Psoas muscle (tissue), 8 donors: ENCODE data around the gene TRMT2A. TPM values are rescaled to one million over a fixed set of nuclear protein-coding genes. Genes with fewer than 3 reads are reported as not detected.

Experiments
- ATAC-seq, 4 donors: fragments of 200-7000 bp; cut with Tn5 transposase; one replicate each; pipeline ENCODE4 v1.9.1; 2020; ENCODE audit warnings: moderate library complexity in 3 of 4, mild to moderate bottlenecking in 2 of 4
- DNase-seq, 2 donors: peaks; one replicate each; pipeline ENCODE4 v3.0.0-alpha.2; 2020
- H3K27ac ChIP-seq: fragments of 200-600 bp; one replicate; pipeline ENCODE4 v1.8.0; 2022
- H3K27me3 ChIP-seq, 3 donors: fragments of 200-600 bp in 1 of 3; one replicate each; pipeline versions ENCODE4 v1.6.1 to v1.8.0; 2013 to 2022; ENCODE audit warnings: low read length in 2 of 3, mild to moderate bottlenecking in 2 of 3, moderate library complexity in 1 of 3; ENCODE audit not compliant: insufficient read depth in 3 of 3
- H3K36me3 ChIP-seq, 2 donors: fragments of 200-600 bp in 1 of 2; one replicate each; pipeline versions ENCODE4 v1.6.1 to v1.8.0; 2013 to 2022; ENCODE audit warnings: low read depth in 1 of 2, mild to moderate bottlenecking in 1 of 2, moderate library complexity in 1 of 2; ENCODE audit not compliant: insufficient read depth in 1 of 2
- H3K4me1 ChIP-seq: fragments of 200-600 bp; one replicate; pipeline ENCODE4 v1.8.0; 2022
- H3K4me3 ChIP-seq: fragments of 200-600 bp; one replicate; pipeline ENCODE4 v1.8.0; 2022; ENCODE audit warnings: mild to moderate bottlenecking
- H3K9me3 ChIP-seq: fragments of 200-600 bp; one replicate; pipeline ENCODE4 v1.8.0; 2022
- CTCF ChIP-seq: fragments of 200-600 bp; IDR thresholded peaks from one replicate; pipeline ENCODE4 v1.8.0; 2022; ENCODE audit warnings: antibody characterized with exemption
- WGBS, 3 donors: extraction: QIAGEN DNeasy Blood & Tissue Kit; methylation state at CpG; one replicate each; pipeline versions ENCODE4 v1.1.6 to v1.1.7; 2013; 5-methylcytosine and 5-hydroxymethylcytosine counted together
- intact Hi-C, 2 donors: fragments of 100-400 bp; cut with DNase I; formaldehyde crosslinking; loops; one replicate each; pipeline versions ENCODE4 v1.11.0 to v1.14.2; 2022
- polyA plus RNA-seq, 3 donors: library from polyadenylated mRNA; stranded (reverse); fragments of 200-250 nt; gene quantifications; one replicate each; pipeline ENCODE4 v1.2.3, GENCODE V29; 2013
- total RNA-seq, 4 donors: library from RNA; stranded (reverse); fragmentation: NEBNext Ultra II Directional in 2 of 4; extraction: Animal tissue kit (Norgen Biotek cat#: 25700) in 2 of 4; gene quantifications; one replicate each; pipeline versions ENCODE4 v1.2.1 to v1.2.4, GENCODE V29; 2021 to 2023
- donor health status: healthy with polysubstance abuse.
- donor health status: DM: no; HTN: no; CAD: no; lungs with moderate emphysema.
- donor health status: Bipolar disorder and iron deficiency.
- donor health status: healthy.
- donor health status: DM: yes; HTN: yes; CAD: no.
- donor health status: DM: no; HTN: no; CAD: no.
- donor health status: DM: no; HTN: no; CAD: no.
- donor health status: DM: yes; HTN: yes; CAD: no.

Gene TRMT2A
- total and polyA plus RNA-seq, 7 donors, result 20.5 to 34.1 (median 26.7) TPM

- ATAC-seq (peak; percentile 94 to 98 (median 96)), DNase-seq (peak; percentile 66 to 92)
- TF ChIP-seq CTCF, result no peak
- Histone ChIP-seq H3K27me3 (no peaks in the 10 kb centered on the region), H3K4me3 (no peak overlapping the region), H3K36me3 (peaks cover 21 to 95% of the 10 kb centered on the region in 2 donors), H3K27ac (peak overlapping the region; percentile 70), H3K4me1 (peaks cover 7% of the 10 kb centered on the region), H3K9me3 (no peaks in the 10 kb centered on the region)
- 41 to 47% (median 43%) methylated on average over 13 of the region's 13 CpGs for WGBS, 3 donors
- intact Hi-C loops, result no loop called here
Observed at GRCh38 chr22:20093418-20094196, 23.4 kb downstream of the TRMT2A start.

DNA sequence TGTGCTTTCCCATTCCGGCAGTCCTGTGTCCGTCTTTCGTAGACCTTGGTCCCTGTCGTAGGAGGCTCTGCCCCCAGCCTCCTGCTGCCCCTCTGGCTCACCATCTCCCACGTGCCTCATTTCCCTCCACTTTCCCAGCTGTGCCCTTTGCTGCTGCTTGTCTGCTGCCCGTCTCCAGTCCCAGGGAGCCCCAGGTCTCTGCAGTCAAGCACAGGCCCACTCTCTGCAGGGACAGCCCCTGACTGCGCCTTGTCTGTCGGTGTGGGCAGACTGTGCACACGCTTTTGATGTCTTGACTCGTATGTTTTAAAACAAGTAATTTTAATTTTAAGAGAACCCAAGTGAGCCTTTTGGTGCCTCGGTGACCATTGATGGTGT lies 24.6 kb downstream of the TRMT2A start:
- no peak for DNase-seq
- peaks cover 19 to 95% of the 10 kb centered on the region in 2 donors for H3K36me3 ChIP-seq
- H3K4me1 ChIP-seq, result peaks cover 7% of the 10 kb centered on the region
- no peak overlapping the region for H3K27ac ChIP-seq
- no peak for ATAC-seq
- 90 to 96% (median 91%) methylated on average over 11 of the region's 11 CpGs for WGBS, 3 donors
- no peaks in the 10 kb centered on the region for H3K9me3 ChIP-seq
- H3K4me3 ChIP-seq, result no peak overlapping the region
- TF ChIP-seq CTCF, result no peak
- intact Hi-C loops, result no loop called here
- no peaks in the 10 kb centered on the region for H3K27me3 ChIP-seq

DNA sequence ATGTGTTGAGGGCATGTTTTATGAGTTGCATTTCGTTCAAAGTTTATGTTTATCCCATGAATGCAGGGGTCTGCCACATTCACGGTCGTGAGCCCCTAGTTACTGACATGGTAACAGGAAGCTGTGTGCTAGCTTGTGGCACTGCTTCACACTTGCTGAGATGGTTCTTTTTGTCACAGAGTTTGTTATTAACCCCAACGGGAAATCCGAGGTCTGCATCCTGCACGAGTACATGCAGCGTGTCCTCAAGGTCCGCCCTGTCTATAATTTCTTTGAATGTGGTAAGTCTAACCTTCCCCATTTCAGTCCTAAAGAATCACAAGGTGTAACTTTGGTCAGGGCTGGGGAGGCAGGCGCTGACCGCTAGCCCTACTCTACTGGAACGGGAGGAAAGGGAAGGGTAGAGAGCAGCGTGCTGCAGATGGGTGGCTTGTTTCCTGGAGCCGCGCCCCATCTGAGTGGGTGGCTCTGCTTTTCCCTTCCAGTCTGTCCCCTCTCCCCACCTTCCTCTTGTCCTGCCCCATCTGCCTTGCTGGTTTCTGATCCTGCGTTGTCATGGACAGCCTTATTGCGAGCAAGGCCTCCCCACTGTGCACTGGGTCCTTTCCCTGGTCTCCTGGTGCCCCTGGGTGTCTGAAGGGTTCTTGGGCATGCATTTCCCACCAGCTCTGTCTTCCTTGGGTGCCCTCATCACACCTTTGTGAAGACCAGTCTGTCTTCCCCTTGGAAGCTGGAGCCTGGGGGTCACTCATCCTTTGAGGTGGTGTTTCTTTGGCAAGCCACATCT lies 25.1 kb downstream of the TRMT2A start:
- no peak for ATAC-seq
- H3K27me3 ChIP-seq, result no peaks in the 10 kb centered on the region
- no peak overlapping the region for H3K27ac ChIP-seq

GRCh38 chr22:20090730-20091240 lies 26.2 kb downstream of the TRMT2A start:
- no peak for ATAC-seq
- Histone ChIP-seq H3K27me3 (no peaks in the 10 kb centered on the region), H3K4me3 (no peak overlapping the region), H3K4me1 (peaks cover 7% of the 10 kb centered on the region), H3K27ac (no peak overlapping the region), H3K9me3 (no peaks in the 10 kb centered on the region), H3K36me3 (peaks cover 27 to 95% of the 10 kb centered on the region in 2 donors)
- DNase-seq, result no peak
- intact Hi-C loops, result no loop called here
- no peak for TF ChIP-seq CTCF
- 94 to 96% (median 95%) methylated on average over 9 of the region's 9 CpGs for WGBS, 3 donors

More for the DNA sequence above, 25.1 kb downstream of the TRMT2A start:
- intact Hi-C loops, result no loop called here
- Histone ChIP-seq H3K4me3 (no peak overlapping the region), H3K9me3 (no peaks in the 10 kb centered on the region), H3K4me1 (peaks cover 7% of the 10 kb centered on the region), H3K36me3 (peaks cover 21 to 95% of the 10 kb centered on the region in 2 donors)
- TF ChIP-seq CTCF, result no peak
- 92 to 95% (median 92%) methylated on average over 16 of the region's 16 CpGs for WGBS, 3 donors
- no peak for DNase-seq
